ENCODE data around the gene NBDY. TPM values are rescaled to one million over a fixed set of nuclear protein-coding genes. Genes with fewer than 3 reads are reported as not detected.

Gene NBDY
- total RNA-seq, 1 donor from 2014 or later = 17.0 TPM

- H3K36me3 ChIP-seq (ENCODE audit: control insufficient read depth, insufficient read depth, low read length) = no peaks in the 10 kb centered on the region
- no peak overlapping the region for H3K4me3 ChIP-seq (ENCODE audit: low read depth, low read length)
- DNase-seq (ENCODE audit: low read depth) = no peak
- no peaks in the 10 kb centered on the region for H3K27me3 ChIP-seq (ENCODE audit: control insufficient read depth, insufficient read depth, low read length)
- no peak for TF ChIP-seq CTCF (IDR thresholded peaks at IDR 0.05; ENCODE audit: insufficient read depth, low read length, poor library complexity, severe bottlenecking)
Observed at GRCh38 chrX:56860888-56861287, 131.8 kb downstream of the NBDY start.

Other genes starting within 250 kb of the NBDY start
- 39.9 and 43.8 TPM in 2 replicates for gene UBQLN2, start 165.6 kb upstream of the NBDY start, total RNA-seq

Measured in kidney epithelial cell (primary cell).